HCT116 (cell line): ENCODE data around the gene CLIC4. TPM values are rescaled to one million over a fixed set of nuclear protein-coding genes. Genes with fewer than 3 reads are reported as not detected.

ENCODE experiments used
- ATAC-seq: fragments of 200-7000 bp; cut with Tn5 transposase; 2 replicates; pipeline ENCODE4 v1.9.1; 2020; ENCODE audit warnings: mild to moderate bottlenecking, moderate library complexity
- BruUV-seq: library from RNA; stranded (reverse); fragments of 400-500 nt; replicated peaks from 2 replicates; lab custom pipeline; 2021; lab: Mats Ljungman, UMichigan
- CTCF ChIA-PET: fragments of 300-600 bp; sonication (Branson Sonifier 250); formaldehyde crosslinking; loops from one replicate; lab custom pipeline; 2021; ENCODE audit warnings: antibody characterized with exemption; lab: Charles Lee
- POLR2A ChIA-PET: fragments of 300-600, 350-600 bp; sonication (Branson Sonifier 250); formaldehyde crosslinking; loops from one replicate; lab custom pipeline; 2021; ENCODE audit warnings: antibody characterized with exemption; lab: Charles Lee
- RAD21 ChIA-PET, 2 experiments: fragments of 300-600 bp; sonication (Branson Sonifier 250); formaldehyde crosslinking; loops; one replicate each; lab custom pipeline; 2023; ENCODE audit warnings: low total read pairs in 2 of 2; ENCODE audit not compliant: uncharacterized antibody in 2 of 2, unreplicated experiment in 2 of 2, low non-redundant PET in 1 of 2; lab: Charles Lee
- DNase-seq: peaks from one replicate; pipeline ENCODE4 v3.0.0-alpha.2; 2010; ENCODE audit warnings: low read depth, low spot score
- H2AFZ ChIP-seq: fragments of 200-600 bp; shearing (Covaris generic), sonication (generic); 2 replicates; pipeline ENCODE4 v1.6.1; 2017; ENCODE audit warnings: low read depth, mixed run types, mixed read lengths, antibody characterized with exemption, low read length; ENCODE audit not compliant: poor library complexity, severe bottlenecking
- H3K27ac ChIP-seq: 2 replicates; pipeline ENCODE4 v1.5.1; 2012; ENCODE audit warnings: low read depth, low read length
- H3K27me3 ChIP-seq: fragments of 200-600 bp; sonication (generic); 2 replicates; pipeline ENCODE4 v1.6.1; 2016; ENCODE audit warnings: mixed run types, low read length, mixed read lengths; ENCODE audit not compliant: insufficient read depth
- H3K36me3 ChIP-seq, 2 experiments: fragments of 200-500 bp in 1 of 2; fragments of 200-600 bp in 1 of 2; sonication (Bioruptor generic) in 1 of 2; sonication (generic) in 1 of 2; 2 replicates each; pipeline versions ENCODE4 v1.5.1 to v1.6.1; 2014 to 2016; ENCODE audit warnings: low read length in 2 of 2, inconsistent platforms in 1 of 2, mixed read lengths in 1 of 2, mixed run types in 1 of 2; ENCODE audit not compliant: insufficient read depth in 2 of 2, control insufficient read depth in 1 of 2
- H3K4me1 ChIP-seq, 2 experiments: fragments of 200-600 bp in 1 of 2; sonication (generic) in 1 of 2; 2 replicates each; pipeline versions ENCODE4 v1.5.1 to v1.6.1; 2012 to 2017; ENCODE audit warnings: low read length in 2 of 2, inconsistent platforms in 1 of 2, mild to moderate bottlenecking in 1 of 2, mixed read lengths in 1 of 2, mixed run types in 1 of 2, moderate library complexity in 1 of 2; ENCODE audit not compliant: insufficient read depth in 2 of 2, control insufficient read depth in 1 of 2
- H3K4me2 ChIP-seq: fragments of 200-600 bp; sonication (generic); 2 replicates; pipeline ENCODE4 v1.6.1; 2017; ENCODE audit warnings: mixed run types, low read length, mixed read lengths
- H3K4me3 ChIP-seq, 2 experiments: fragments of 200-600 bp in 1 of 2; sonication (generic) in 1 of 2; replicated peaks in 1 of 2; 2 replicates each; pipeline ENCODE4 v1.5.1; 2011 to 2016; ENCODE audit warnings: low read length in 2 of 2, control low read depth in 1 of 2, low read depth in 1 of 2, mild to moderate bottlenecking in 1 of 2, mixed read lengths in 1 of 2, mixed run types in 1 of 2
- H3K79me2 ChIP-seq: fragments of 200-600 bp; sonication (generic); 2 replicates; pipeline ENCODE4 v1.6.1; 2017; ENCODE audit warnings: mild to moderate bottlenecking, mixed run types, low read length, moderate library complexity, mixed read lengths; ENCODE audit not compliant: insufficient read depth
- H3K9ac ChIP-seq: fragments of 200-600 bp; sonication (generic); 2 replicates; pipeline ENCODE4 v1.6.1; 2016; ENCODE audit warnings: low read length, mixed read lengths
- H3K9me2 ChIP-seq: fragments of 200-600 bp; sonication (generic), shearing (Covaris generic); 2 replicates; pipeline ENCODE4 v1.6.1; 2017; ENCODE audit warnings: mixed run types, mild to moderate bottlenecking, moderate library complexity; ENCODE audit not compliant: insufficient read depth
- H3K9me3 ChIP-seq, 2 experiments: fragments of 200-500 bp in 1 of 2; fragments of 200-600 bp in 1 of 2; sonication (Bioruptor generic) in 1 of 2; sonication (generic) in 1 of 2; 2 replicates each; pipeline ENCODE4 v1.6.1; 2014 to 2017; ENCODE audit warnings: low read length in 2 of 2, mixed read lengths in 2 of 2, inconsistent platforms in 1 of 2, low read depth in 1 of 2, mild to moderate bottlenecking in 1 of 2, mixed run types in 1 of 2, moderate library complexity in 1 of 2; ENCODE audit not compliant: control insufficient read depth in 1 of 2, insufficient read depth in 1 of 2
- H4K20me1 ChIP-seq: fragments of 200-600 bp; sonication (generic), shearing (Covaris generic); 2 replicates; pipeline ENCODE4 v1.6.1; 2017; ENCODE audit warnings: mixed run types, mild to moderate bottlenecking, moderate library complexity; ENCODE audit not compliant: insufficient read depth
- CBX3 ChIP-seq: IDR thresholded peaks from 2 replicates; pipeline ENCODE4 v1.6.1; 2012; ENCODE audit warnings: low read depth
- CEBPB ChIP-seq: IDR thresholded peaks from 2 replicates; pipeline ENCODE4 v1.6.1; 2012; ENCODE audit warnings: low read depth
- ELF1 ChIP-seq: IDR thresholded peaks from 2 replicates; pipeline ENCODE4 v1.6.1; 2012; ENCODE audit warnings: low read depth, borderline replicate concordance
- JUND ChIP-seq: IDR thresholded peaks from 2 replicates; pipeline ENCODE4 v1.6.1; 2012
- POLR2AphosphoS5 ChIP-seq: IDR thresholded peaks from 2 replicates; pipeline ENCODE4 v1.6.1; 2011; ENCODE audit warnings: mild to moderate bottlenecking, low read depth, low read length, moderate library complexity
- RAD21 ChIP-seq: IDR thresholded peaks from 2 replicates; pipeline ENCODE4 v1.6.1; 2012; ENCODE audit warnings: low read depth, mild to moderate bottlenecking
- SP1 ChIP-seq: IDR thresholded peaks from 2 replicates; pipeline ENCODE4 v1.6.1; 2012; ENCODE audit warnings: low read depth
- SRF ChIP-seq: IDR thresholded peaks from 2 replicates; pipeline ENCODE4 v1.6.1; 2012; ENCODE audit warnings: low read depth
- TCF7L2 ChIP-seq: IDR thresholded peaks from 2 replicates; pipeline ENCODE4 v1.7.0; 2011; ENCODE audit warnings: borderline replicate concordance, inconsistent platforms; ENCODE audit not compliant: insufficient read depth, insufficient read length; ENCODE audit errors: extremely low read depth
- YY1 ChIP-seq: IDR thresholded peaks from 2 replicates; pipeline ENCODE4 v1.6.1; 2011; ENCODE audit warnings: low read length, low read depth, moderate library complexity, mild to moderate bottlenecking; ENCODE audit not compliant: insufficient replicate concordance; ENCODE audit errors: extremely low read depth
- ZFX ChIP-seq: fragments of 450-650 bp; IDR thresholded peaks from 2 replicates; pipeline ENCODE4 v1.6.1; 2017
- ZNF274 ChIP-seq: fragments of 200-500 bp; sonication (Bioruptor generic); IDR thresholded peaks from 2 replicates; pipeline ENCODE4 v1.6.1; 2014; ENCODE audit warnings: mild to moderate bottlenecking, low read depth, low read length, inconsistent platforms
- intact Hi-C: fragments of 100-400 bp; cut with micrococcal nuclease; formaldehyde crosslinking; loops from 2 replicates; pipeline ENCODE4 v1.10.0; 2022
- total RNA-seq: library from RNA; stranded (reverse); gene quantifications from one replicate; pipeline ENCODE4 v1.2.1, GENCODE V29; 2021; ENCODE audit not compliant: unreplicated experiment
- TF ChIP-seq, protein P1 (sequence below): IDR thresholded peaks from 2 replicates; pipeline ENCODE4 v1.6.1; 2012; ENCODE audit warnings: low read depth
- TF ChIP-seq, protein P2 (sequence below), 3 experiments: fragments of 200-600 bp in 1 of 3; sonication (generic) in 1 of 3; IDR thresholded peaks in 2 of 3; conservative IDR thresholded peaks in 1 of 3; 2 replicates each; pipeline ENCODE4 v1.5.1; 2012 to 2017; ENCODE audit warnings: low read depth in 2 of 3, low read length in 2 of 3, antibody characterized with exemption in 1 of 3, borderline replicate concordance in 1 of 3, control low read depth in 1 of 3, mild to moderate bottlenecking in 1 of 3, mixed read lengths in 1 of 3, mixed run types in 1 of 3, moderate library complexity in 1 of 3; ENCODE audit not compliant: insufficient read depth in 1 of 3

Gene CLIC4
- total RNA-seq, 1 experiment from 2014 or later: 77.2 TPM

DNA sequence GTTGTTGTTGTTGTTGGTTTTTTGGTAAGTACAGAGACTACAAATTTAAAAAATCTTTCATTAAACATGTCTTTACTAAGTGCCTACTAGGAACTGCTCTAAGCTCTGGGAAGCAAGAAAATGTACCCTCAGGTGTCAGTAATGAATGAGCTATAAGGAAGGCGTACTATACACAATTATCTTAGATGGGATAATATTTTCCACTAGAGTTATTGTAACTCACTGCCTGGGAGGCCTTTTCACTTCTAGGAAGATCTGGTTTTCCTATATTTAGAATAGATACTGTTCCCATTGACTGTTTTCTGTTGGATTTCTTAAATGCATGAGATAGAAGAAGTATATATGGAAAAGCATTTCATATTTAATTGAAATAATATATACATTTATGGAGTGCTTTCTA, 19.6 kb downstream of the CLIC4 start:
- no peak overlapping the region for H3K9ac ChIP-seq
- H3K4me3 ChIP-seq: no peak overlapping the region
- H3K9me2 ChIP-seq: no peaks in the 10 kb centered on the region
- peaks cover 37% of the 10 kb centered on the region for H3K79me2 ChIP-seq
- H3K36me3 ChIP-seq: no peaks in the 10 kb centered on the region
- TF ChIP-seq TCF7L2: no peak
- no peak for TF ChIP-seq ZFX
- TF ChIP-seq CEBPB: no peak
- no peak for TF ChIP-seq YY1
- ChIA-PET CTCF (no interaction called here), RAD21 (no interaction called here), POLR2A (no interaction called here)
- no peaks in the 10 kb centered on the region; the same call in 1 of the 2 replicates for H4K20me1 ChIP-seq
- H3K9me3 ChIP-seq: no peaks in the 10 kb centered on the region
- H3K27ac ChIP-seq: no peak overlapping the region
- peaks cover 4 to 11% of the 10 kb centered on the region in 2 experiments; a peak in 3 of 4 replicates for H3K4me1 ChIP-seq
- no TSS peak for BruUV-seq
- no peaks in the 10 kb centered on the region for H3K27me3 ChIP-seq
- intact Hi-C loops: no loop called here
- H2AFZ ChIP-seq: no peak overlapping the region
- DNase-seq (no peak), ATAC-seq (no peak)
- H3K4me2 ChIP-seq: no peak overlapping the region

DNA sequence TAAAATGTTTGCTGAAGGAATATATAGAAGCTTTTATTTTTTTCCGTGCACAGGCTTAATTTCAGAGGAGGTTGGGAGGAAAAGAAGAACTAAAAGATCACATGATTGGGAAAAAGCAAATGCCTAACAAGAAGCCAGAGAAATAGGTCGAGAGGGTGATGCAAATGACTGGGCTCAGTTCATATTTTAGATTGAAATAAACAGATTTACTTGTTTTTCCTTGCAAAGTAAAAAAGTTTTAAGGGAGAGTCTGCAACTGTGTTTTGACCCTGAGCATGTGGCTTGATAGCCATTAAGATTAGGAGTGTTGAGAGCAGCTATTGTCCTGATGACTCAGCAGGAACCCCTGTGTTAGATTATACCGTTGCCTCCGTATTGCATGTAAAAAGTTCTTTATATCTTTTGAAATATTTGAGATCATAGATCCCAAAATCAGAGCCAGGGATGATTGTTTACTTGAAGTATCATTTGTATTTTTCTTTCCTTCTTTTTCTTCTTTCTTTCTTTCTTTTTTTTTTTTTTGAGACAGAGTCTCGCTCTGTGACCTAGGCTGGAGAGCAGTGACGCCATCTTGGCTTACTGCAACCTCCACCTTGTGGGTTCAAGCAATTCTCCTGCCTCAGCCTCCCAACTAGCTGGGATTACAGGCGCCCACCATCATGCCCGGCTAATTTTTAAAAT, 20.2 kb downstream of the CLIC4 start:
- Histone ChIP-seq H3K9ac (no peak overlapping the region), H2AFZ (no peak overlapping the region), H3K4me1 (peaks cover 10 to 17% of the 10 kb centered on the region in 2 experiments; a peak in 3 of 4 replicates), H3K79me2 (peaks cover 36% of the 10 kb centered on the region), H3K9me2 (no peaks in the 10 kb centered on the region), H3K4me2 (no peak overlapping the region), H3K9me3 (no peaks in the 10 kb centered on the region), H3K4me3 (no peak overlapping the region), H3K36me3 (no peaks in the 10 kb centered on the region), H3K27ac (no peak overlapping the region), H4K20me1 (no peaks in the 10 kb centered on the region; the same call in 1 of the 2 replicates), H3K27me3 (no peaks in the 10 kb centered on the region)
- no peak for DNase-seq
- intact Hi-C loops: no loop called here
- ChIA-PET POLR2A (no interaction called here), CTCF (no interaction called here), RAD21 (no interaction called here)
- no TSS peak for BruUV-seq
- ATAC-seq: no peak
- TF ChIP-seq SP1 (no peak), JUND (no peak), ZNF274 (no peak), CBX3 (no peak), SRF (no peak), TCF7L2 (no peak), CEBPB (no peak), ZFX (no peak), YY1 (no peak), ELF1 (no peak), POLR2AphosphoS5 (no peak), RAD21 (no peak)
- TF ChIP-seq, protein P1, sequence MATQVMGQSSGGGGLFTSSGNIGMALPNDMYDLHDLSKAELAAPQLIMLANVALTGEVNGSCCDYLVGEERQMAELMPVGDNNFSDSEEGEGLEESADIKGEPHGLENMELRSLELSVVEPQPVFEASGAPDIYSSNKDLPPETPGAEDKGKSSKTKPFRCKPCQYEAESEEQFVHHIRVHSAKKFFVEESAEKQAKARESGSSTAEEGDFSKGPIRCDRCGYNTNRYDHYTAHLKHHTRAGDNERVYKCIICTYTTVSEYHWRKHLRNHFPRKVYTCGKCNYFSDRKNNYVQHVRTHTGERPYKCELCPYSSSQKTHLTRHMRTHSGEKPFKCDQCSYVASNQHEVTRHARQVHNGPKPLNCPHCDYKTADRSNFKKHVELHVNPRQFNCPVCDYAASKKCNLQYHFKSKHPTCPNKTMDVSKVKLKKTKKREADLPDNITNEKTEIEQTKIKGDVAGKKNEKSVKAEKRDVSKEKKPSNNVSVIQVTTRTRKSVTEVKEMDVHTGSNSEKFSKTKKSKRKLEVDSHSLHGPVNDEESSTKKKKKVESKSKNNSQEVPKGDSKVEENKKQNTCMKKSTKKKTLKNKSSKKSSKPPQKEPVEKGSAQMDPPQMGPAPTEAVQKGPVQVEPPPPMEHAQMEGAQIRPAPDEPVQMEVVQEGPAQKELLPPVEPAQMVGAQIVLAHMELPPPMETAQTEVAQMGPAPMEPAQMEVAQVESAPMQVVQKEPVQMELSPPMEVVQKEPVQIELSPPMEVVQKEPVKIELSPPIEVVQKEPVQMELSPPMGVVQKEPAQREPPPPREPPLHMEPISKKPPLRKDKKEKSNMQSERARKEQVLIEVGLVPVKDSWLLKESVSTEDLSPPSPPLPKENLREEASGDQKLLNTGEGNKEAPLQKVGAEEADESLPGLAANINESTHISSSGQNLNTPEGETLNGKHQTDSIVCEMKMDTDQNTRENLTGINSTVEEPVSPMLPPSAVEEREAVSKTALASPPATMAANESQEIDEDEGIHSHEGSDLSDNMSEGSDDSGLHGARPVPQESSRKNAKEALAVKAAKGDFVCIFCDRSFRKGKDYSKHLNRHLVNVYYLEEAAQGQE: no peak
- TF ChIP-seq, protein P2, sequence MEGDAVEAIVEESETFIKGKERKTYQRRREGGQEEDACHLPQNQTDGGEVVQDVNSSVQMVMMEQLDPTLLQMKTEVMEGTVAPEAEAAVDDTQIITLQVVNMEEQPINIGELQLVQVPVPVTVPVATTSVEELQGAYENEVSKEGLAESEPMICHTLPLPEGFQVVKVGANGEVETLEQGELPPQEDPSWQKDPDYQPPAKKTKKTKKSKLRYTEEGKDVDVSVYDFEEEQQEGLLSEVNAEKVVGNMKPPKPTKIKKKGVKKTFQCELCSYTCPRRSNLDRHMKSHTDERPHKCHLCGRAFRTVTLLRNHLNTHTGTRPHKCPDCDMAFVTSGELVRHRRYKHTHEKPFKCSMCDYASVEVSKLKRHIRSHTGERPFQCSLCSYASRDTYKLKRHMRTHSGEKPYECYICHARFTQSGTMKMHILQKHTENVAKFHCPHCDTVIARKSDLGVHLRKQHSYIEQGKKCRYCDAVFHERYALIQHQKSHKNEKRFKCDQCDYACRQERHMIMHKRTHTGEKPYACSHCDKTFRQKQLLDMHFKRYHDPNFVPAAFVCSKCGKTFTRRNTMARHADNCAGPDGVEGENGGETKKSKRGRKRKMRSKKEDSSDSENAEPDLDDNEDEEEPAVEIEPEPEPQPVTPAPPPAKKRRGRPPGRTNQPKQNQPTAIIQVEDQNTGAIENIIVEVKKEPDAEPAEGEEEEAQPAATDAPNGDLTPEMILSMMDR (IDR thresholded peaks at IDR 0.05 in 2 of 3, conservative IDR thresholded peaks at IDR 0.05 in 1 of 3; ENCODE audit: borderline replicate concordance in 1 of 3, insufficient read depth in 1 of 3, low read depth in 2 of 3, low read length in 2 of 3): no peak
